HG03103 (cell line): ENCODE data around the gene CEBPA.
"Not testable (repeated sequence)": the region's sequence is repeated elsewhere in the genome, so short reads cannot be mapped to it uniquely, and the experiment has no call there.

Experiments
- ATAC-seq: cut with Tn5 transposase; IDR thresholded peaks from one replicate; pipeline ENCODE4 v1.9.1; 2021; ENCODE audit warnings: low read depth; ENCODE audit not compliant: unreplicated experiment

The CEBPA gene

GRCh38 chr19:33302974-33303790, 848 bp upstream of the CEBPA start:
- ATAC-seq: peak; percentile 25

GRCh38 chr19:33301900-33302174, 497 bp downstream of the CEBPA start:
- no peak for ATAC-seq

GRCh38 chr19:33301144-33301899, 1.0 kb downstream of the CEBPA start:
- ATAC-seq: no peak

GRCh38 chr19:33300894-33301143, 1.5 kb downstream of the CEBPA start:
- no peak for ATAC-seq

GRCh38 chr19:33300009-33300893, 2.1 kb downstream of the CEBPA start:
- no peak for ATAC-seq

- no peak for ATAC-seq
These were observed 3.2 kb downstream of the CEBPA start for GRCh38 chr19:33299051-33299688.

GRCh38 chr19:33298146-33298911, 4.0 kb downstream of the CEBPA start:
- ATAC-seq: no peak

- no peak for ATAC-seq
These were observed 4.8 kb downstream of the CEBPA start for GRCh38 chr19:33297401-33298145.

GRCh38 chr19:33296488-33296971, 5.8 kb downstream of the CEBPA start:
- no peak for ATAC-seq

- ATAC-seq: no peak
These were observed 6.5 kb downstream of the CEBPA start for GRCh38 chr19:33295621-33296487.

- ATAC-seq: not testable (repeated sequence)
These were observed 7.3 kb downstream of the CEBPA start for GRCh38 chr19:33295046-33295445.

- ATAC-seq: no peak
These were observed 8.1 kb downstream of the CEBPA start for GRCh38 chr19:33294058-33294798.

- no peak for ATAC-seq
These were observed 8.9 kb downstream of the CEBPA start for GRCh38 chr19:33293255-33294057.

GRCh38 chr19:33292595-33293254, 9.6 kb downstream of the CEBPA start:
- no peak for ATAC-seq

- ATAC-seq: no peak
These were observed 10.5 kb downstream of the CEBPA start for GRCh38 chr19:33291623-33292534.
